ENCODE measurements around the gene MDFIC.

DNA sequence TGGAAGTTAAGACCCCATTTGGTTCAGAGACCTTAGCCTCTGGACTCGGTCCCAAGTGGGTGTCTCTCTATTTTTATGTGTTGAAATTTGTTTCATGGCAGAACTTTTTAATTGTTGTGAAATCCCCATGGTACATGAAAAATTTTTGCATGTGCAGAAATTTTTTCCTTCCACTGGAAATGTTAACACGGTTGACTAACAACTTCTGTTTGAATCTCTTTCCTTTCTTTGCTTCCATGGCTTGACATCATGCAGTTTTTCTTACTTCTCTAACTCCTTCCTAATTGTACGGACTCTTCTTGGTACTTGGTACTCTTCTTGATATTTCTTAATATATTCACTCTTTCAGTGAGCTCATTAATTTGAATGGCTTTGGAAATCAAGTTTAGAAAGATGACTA is 18.3 kb downstream of the MDFIC start:
- TF ChIP-seq, protein P1, sequence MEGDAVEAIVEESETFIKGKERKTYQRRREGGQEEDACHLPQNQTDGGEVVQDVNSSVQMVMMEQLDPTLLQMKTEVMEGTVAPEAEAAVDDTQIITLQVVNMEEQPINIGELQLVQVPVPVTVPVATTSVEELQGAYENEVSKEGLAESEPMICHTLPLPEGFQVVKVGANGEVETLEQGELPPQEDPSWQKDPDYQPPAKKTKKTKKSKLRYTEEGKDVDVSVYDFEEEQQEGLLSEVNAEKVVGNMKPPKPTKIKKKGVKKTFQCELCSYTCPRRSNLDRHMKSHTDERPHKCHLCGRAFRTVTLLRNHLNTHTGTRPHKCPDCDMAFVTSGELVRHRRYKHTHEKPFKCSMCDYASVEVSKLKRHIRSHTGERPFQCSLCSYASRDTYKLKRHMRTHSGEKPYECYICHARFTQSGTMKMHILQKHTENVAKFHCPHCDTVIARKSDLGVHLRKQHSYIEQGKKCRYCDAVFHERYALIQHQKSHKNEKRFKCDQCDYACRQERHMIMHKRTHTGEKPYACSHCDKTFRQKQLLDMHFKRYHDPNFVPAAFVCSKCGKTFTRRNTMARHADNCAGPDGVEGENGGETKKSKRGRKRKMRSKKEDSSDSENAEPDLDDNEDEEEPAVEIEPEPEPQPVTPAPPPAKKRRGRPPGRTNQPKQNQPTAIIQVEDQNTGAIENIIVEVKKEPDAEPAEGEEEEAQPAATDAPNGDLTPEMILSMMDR (IDR thresholded peaks at IDR 0.05; ENCODE audit: low read depth, low read length): no peak
- TF ChIP-seq MYC (IDR thresholded peaks at IDR 0.05; ENCODE audit: low read depth, low read length): no peak
- TF ChIP-seq, protein P2, sequence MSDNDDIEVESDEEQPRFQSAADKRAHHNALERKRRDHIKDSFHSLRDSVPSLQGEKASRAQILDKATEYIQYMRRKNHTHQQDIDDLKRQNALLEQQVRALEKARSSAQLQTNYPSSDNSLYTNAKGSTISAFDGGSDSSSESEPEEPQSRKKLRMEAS (IDR thresholded peaks at IDR 0.05; ENCODE audit: low read depth, low read length): no peak

Data from NB4 (cell line).